ENCODE results near the gene DNAJA4. TPM values are rescaled to one million over a fixed set of nuclear protein-coding genes. Genes with fewer than 3 reads are reported as not detected.

DNAJA4 gene
- total RNA-seq, 1 donor from 2014 or later: 22.3 TPM

DNA sequence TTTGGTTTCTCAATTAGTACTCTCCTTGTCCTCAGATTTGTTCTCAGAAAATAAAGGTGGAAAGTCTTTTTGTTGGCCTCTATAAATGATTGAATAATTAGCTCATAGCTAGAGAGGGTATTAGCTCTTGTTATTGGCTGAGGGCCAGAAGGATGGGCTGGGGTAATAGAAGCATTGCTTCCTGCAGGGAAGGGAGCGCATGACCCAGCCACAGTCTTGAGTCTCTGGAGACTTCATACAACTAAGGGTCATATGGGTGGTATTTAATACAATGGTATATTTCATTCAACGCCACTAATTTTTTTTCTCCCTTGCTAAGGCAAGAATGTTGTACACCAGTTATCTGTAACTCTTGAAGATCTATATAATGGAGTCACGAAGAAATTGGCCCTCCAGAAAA is 8.4 kb downstream of the DNAJA4 start:
- Mint-ChIP-seq H3K4me3 (no peak overlapping the region), H3K27ac (no peak overlapping the region)
- CTCF ChIA-PET: no interaction called here

DNA sequence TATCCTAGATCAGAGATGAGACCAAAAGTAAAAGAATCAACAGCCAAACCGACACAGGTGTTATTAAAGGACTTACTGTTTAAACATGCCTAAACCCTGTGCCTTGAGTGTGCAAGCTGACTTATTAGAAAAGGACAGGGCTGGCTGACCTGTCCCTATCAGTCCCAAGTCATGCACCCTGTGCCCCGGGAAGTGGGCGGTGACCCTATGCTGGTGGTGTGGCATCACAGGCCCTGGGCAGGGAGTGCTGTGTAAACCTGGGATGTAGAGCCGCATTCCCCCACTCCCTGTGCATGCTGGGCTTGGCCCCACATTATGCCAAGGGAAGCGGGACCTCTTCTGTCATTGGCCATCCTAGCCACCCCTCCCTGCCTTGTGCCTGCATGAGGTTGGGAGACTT is 10.6 kb downstream of the DNAJA4 start:
- TF ChIP-seq, protein P1, sequence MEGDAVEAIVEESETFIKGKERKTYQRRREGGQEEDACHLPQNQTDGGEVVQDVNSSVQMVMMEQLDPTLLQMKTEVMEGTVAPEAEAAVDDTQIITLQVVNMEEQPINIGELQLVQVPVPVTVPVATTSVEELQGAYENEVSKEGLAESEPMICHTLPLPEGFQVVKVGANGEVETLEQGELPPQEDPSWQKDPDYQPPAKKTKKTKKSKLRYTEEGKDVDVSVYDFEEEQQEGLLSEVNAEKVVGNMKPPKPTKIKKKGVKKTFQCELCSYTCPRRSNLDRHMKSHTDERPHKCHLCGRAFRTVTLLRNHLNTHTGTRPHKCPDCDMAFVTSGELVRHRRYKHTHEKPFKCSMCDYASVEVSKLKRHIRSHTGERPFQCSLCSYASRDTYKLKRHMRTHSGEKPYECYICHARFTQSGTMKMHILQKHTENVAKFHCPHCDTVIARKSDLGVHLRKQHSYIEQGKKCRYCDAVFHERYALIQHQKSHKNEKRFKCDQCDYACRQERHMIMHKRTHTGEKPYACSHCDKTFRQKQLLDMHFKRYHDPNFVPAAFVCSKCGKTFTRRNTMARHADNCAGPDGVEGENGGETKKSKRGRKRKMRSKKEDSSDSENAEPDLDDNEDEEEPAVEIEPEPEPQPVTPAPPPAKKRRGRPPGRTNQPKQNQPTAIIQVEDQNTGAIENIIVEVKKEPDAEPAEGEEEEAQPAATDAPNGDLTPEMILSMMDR (IDR thresholded peaks at IDR 0.05): no peak
- Mint-ChIP-seq H3K27me3 (no peaks in the 10 kb centered on the region), H3K9me3 (no peaks in the 10 kb centered on the region), H3K4me1 (no peaks in the 10 kb centered on the region), H3K4me3 (no peak overlapping the region), H3K27ac (no peak overlapping the region), H3K36me3 (ENCODE audit: low read depth) (peaks cover 41% of the 10 kb centered on the region)
- intact Hi-C loops (cut with micrococcal nuclease): no loop called here
- POLR2A ChIA-PET: no interaction called here
- CTCF ChIA-PET: no interaction called here
- no peak for DNase-seq
- no peak for ATAC-seq (ENCODE audit: low read depth)

More for the DNA sequence above, 8.4 kb downstream of the DNAJA4 start:
- Mint-ChIP-seq H3K9me3 (no peaks in the 10 kb centered on the region), H3K36me3 (ENCODE audit: low read depth) (peaks cover 28% of the 10 kb centered on the region), H3K27me3 (no peaks in the 10 kb centered on the region), H3K4me1 (no peaks in the 10 kb centered on the region)
- POLR2A ChIA-PET: no interaction called here
- TF ChIP-seq, protein P1 (IDR thresholded peaks at IDR 0.05): no peak
- no peak for ATAC-seq (ENCODE audit: low read depth)
- intact Hi-C loops (cut with micrococcal nuclease): no loop called here
- DNase-seq: no peak

DNA sequence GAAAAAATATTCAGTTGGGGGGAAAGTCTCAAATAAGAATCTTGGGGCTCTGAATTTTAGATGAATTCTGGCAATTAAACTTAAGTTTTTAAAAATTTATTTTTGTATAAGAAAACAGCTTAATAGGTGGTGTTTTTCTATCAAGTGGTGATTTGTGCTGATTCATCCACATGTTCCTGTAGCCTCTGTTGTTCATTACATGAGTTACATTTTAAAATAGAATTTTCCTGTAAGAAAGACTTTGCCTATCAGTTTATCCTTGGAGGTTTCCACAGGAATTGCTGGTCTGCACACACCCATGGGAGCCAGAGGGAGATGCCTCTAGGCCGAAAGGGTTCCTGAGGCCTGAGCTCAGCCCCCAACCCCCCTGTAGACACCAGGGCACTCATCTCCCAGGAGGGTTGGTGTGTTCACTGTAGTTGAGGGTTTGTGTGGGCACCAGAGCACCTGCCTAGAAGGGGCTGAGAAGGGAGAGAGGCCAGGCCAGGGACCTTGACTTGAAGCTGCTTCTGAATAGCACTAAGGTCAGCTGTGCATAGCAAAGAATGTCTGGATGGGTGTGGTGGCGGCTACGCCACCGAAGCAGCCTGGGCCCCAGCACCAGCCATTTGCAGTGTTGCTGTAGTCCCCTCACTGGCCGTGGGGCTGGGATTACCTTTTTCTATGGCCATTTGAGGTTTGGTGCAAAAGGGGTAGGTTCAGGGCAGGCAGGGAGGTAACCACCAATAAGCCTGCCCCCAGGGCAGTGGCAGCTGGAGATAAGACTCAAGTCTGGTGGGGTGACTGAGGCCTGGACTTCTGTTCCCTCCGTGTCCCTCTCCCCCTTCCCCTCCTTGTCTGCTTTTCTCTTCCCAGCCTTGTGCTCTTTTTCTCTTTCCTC is 11.9 kb downstream of the DNAJA4 start:
- H3K4me3 Mint-ChIP-seq: no peak overlapping the region
- intact Hi-C loops (cut with micrococcal nuclease): no loop called here
- no peak overlapping the region for H3K27ac Mint-ChIP-seq
- H3K27me3 Mint-ChIP-seq: no peaks in the 10 kb centered on the region
- peaks cover 54% of the 10 kb centered on the region for H3K36me3 Mint-ChIP-seq (ENCODE audit: low read depth)
- DNase-seq (no peak), ATAC-seq (ENCODE audit: low read depth) (no peak)
- POLR2A ChIA-PET: no interaction called here
- no peaks in the 10 kb centered on the region for H3K9me3 Mint-ChIP-seq
- CTCF ChIA-PET: no interaction called here
- no peaks in the 10 kb centered on the region for H3K4me1 Mint-ChIP-seq
- TF ChIP-seq, protein P1 (IDR thresholded peaks at IDR 0.05): no peak

DNA sequence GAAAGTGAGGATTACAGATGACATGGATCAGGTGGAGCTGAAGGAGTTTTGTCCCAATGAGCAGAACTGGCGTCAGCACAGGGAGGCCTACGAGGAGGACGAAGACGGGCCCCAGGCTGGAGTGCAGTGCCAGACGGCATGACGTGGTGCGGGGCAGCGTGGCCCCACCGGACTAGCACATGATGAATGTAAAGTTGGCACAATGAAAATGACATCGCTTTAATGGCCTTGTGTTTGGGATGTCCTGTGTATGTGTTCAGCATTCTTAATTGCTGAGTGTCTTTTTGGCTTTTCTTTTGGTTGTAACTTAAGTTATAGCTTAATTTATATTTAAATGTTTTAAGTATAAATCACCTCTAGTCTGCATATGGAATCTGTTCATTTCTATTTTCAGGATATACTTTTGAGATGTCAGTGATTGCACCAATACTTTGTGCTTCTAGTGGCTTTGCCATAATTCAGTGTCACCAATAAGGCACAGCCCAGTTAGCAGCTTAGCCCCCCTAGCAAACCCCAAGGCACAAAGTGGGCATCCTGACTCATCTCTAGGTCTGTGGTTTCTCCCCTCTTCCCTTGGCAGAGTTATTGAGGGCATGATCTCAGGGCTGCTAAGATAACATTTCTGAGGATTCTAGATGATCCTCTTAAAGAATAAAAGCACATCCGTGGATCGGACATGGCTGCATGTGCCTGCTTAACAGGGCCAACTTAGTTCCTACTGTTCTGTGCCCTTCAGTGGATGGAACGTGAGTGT is 16.1 kb downstream of the DNAJA4 start:
- TF ChIP-seq, protein P1 (IDR thresholded peaks at IDR 0.05): no peak
- intact Hi-C loops (cut with micrococcal nuclease): no loop called here
- ATAC-seq (ENCODE audit: low read depth) (no peak), DNase-seq (no peak)
- Mint-ChIP-seq H3K9me3 (no peaks in the 10 kb centered on the region), H3K4me1 (no peaks in the 10 kb centered on the region), H3K27ac (no peak overlapping the region), H3K4me3 (no peak overlapping the region), H3K27me3 (no peaks in the 10 kb centered on the region), H3K36me3 (ENCODE audit: low read depth) (peaks cover 69% of the 10 kb centered on the region)
- ChIA-PET CTCF (no interaction called here), POLR2A (no interaction called here)

DNA sequence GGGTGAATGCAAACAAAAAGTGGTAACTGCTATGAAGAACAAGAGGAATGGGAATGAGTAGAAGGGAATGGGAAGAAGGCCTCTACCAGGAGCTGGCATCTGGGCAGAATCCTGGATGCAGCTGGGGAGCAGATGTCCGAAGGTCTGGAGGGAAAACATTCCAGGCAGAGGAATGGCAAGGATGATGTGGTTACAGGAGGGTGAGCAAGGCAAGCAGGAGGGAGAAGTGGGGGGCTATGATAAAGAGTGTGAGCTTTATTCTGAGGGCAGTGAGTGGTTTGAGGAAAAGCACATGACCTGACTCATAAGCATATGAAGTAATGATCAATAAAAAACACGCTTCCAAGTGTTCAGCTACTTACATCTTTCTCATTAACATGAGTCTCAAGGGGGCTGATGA is 18.0 kb downstream of the DNAJA4 start:
- H3K9me3 Mint-ChIP-seq: no peaks in the 10 kb centered on the region
- CTCF ChIA-PET: no interaction called here
- POLR2A ChIA-PET: no interaction called here
- no peak overlapping the region for H3K4me3 Mint-ChIP-seq
- TF ChIP-seq, protein P1 (IDR thresholded peaks at IDR 0.05): no peak
- H3K36me3 Mint-ChIP-seq (ENCODE audit: low read depth): peaks cover 81% of the 10 kb centered on the region
- H3K27me3 Mint-ChIP-seq: no peaks in the 10 kb centered on the region
- DNase-seq (no peak), ATAC-seq (ENCODE audit: low read depth) (no peak)
- intact Hi-C loops (cut with micrococcal nuclease): no loop called here
- no peaks in the 10 kb centered on the region for H3K4me1 Mint-ChIP-seq
- H3K27ac Mint-ChIP-seq: no peak overlapping the region
